Measurements from ENCODE around the gene ITGB5. TPM values are rescaled to one million over a fixed set of nuclear protein-coding genes. Genes with fewer than 3 reads are reported as not detected.

Gene ITGB5
- total RNA-seq, 1 donor from 2014 or later, result 63.3 TPM

DNA sequence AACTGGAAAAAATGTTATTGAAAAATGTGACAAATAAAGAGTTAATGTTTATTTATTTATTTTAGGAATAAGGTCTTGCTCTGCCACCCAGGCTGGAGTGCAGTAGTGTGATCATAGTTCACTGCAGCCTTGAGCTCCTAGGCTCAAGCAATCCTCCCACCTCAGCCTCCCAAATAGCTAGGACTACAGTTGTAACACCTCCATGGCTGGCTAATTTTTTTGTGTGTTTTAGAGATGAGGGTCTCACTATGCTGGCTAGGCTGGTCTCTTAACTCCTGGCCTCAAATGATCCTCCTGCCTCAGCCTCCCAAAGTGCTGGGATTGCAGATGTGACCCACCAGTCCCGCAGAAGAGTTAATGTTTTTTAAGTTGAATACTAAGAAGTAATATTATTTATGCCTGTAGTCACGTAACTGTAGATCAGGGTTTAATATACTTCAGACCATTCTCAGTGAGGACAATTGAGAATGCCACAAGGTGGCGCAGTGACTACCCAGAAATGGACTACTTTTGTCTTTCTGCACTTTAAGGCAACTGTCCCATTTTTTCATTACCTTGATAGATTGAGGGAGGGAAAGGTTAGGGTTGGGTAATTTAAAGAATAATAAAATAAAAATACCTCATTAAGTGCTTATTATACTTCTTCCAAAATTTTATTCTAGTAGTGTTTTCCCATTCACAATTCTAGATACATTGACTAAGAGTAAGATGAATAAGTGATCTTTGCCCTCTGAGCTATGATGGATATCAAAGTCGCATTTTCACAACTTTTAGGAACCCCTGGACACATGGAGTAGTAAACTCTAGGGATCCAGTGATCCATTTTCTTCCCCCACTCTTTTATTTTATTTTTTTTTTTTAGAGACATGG lies 41.4 kb upstream of the ITGB5 start:
- peak in 1 of 2 experiments; percentile 48 for DNase-seq (ENCODE audit: low spot score in 2 of 2, unreplicated experiment in 2 of 2)
- Mint-ChIP-seq H3K27ac (no peak overlapping the region), H3K4me3 (no peak overlapping the region), H3K36me3 (no peaks in the 10 kb centered on the region), H3K27me3 (ENCODE audit: low read depth) (peaks cover 33% of the 10 kb centered on the region), H3K9me3 (no peaks in the 10 kb centered on the region), H3K4me1 (peaks cover 17% of the 10 kb centered on the region)
- TF ChIP-seq, protein P1, sequence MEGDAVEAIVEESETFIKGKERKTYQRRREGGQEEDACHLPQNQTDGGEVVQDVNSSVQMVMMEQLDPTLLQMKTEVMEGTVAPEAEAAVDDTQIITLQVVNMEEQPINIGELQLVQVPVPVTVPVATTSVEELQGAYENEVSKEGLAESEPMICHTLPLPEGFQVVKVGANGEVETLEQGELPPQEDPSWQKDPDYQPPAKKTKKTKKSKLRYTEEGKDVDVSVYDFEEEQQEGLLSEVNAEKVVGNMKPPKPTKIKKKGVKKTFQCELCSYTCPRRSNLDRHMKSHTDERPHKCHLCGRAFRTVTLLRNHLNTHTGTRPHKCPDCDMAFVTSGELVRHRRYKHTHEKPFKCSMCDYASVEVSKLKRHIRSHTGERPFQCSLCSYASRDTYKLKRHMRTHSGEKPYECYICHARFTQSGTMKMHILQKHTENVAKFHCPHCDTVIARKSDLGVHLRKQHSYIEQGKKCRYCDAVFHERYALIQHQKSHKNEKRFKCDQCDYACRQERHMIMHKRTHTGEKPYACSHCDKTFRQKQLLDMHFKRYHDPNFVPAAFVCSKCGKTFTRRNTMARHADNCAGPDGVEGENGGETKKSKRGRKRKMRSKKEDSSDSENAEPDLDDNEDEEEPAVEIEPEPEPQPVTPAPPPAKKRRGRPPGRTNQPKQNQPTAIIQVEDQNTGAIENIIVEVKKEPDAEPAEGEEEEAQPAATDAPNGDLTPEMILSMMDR (IDR thresholded peaks at IDR 0.05; ENCODE audit: unreplicated experiment), result peak; percentile 60

DNA sequence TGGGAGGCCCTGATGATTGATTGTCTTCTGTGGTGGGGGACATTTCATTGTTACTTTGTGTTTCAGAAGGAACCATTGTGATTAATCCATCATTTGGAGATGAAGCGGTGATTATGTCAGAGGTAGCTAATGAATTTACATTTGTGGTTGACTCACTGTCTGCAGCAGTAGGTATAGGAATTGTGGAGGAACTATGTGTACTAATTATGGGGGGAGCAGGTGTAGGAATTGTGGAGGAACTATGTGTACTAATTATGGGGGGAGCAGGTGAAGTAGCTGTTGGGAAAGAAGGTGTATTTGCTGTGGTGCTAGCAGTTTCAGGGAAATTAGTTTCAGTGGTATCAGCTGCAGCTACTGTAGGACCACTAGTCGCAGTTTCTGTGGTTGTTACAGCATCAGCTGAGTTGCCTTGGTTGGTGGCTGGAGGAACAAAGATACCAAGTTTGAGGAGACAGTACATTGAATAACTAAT lies 40.4 kb upstream of the ITGB5 start:
- Mint-ChIP-seq H3K4me1 (peaks cover 17% of the 10 kb centered on the region), H3K36me3 (no peaks in the 10 kb centered on the region), H3K27me3 (ENCODE audit: low read depth) (peaks cover 37% of the 10 kb centered on the region), H3K27ac (no peak overlapping the region), H3K9me3 (no peaks in the 10 kb centered on the region), H3K4me3 (no peak overlapping the region)
- DNase-seq (ENCODE audit: low spot score in 2 of 2, unreplicated experiment in 2 of 2), result no peak
- TF ChIP-seq, protein P1 (IDR thresholded peaks at IDR 0.05; ENCODE audit: unreplicated experiment), result no peak

- Mint-ChIP-seq H3K36me3 (no peaks in the 10 kb centered on the region), H3K27ac (no peak overlapping the region), H3K9me3 (no peaks in the 10 kb centered on the region), H3K4me1 (peaks cover 17% of the 10 kb centered on the region), H3K27me3 (ENCODE audit: low read depth) (peaks cover 36% of the 10 kb centered on the region), H3K4me3 (no peak overlapping the region)
- TF ChIP-seq, protein P1 (IDR thresholded peaks at IDR 0.05; ENCODE audit: unreplicated experiment), result no peak
- no peak for DNase-seq (ENCODE audit: low spot score in 2 of 2, unreplicated experiment in 2 of 2)
Measured at GRCh38 chr3:124926426-124927101, 39.4 kb upstream of the ITGB5 start.

- Mint-ChIP-seq H3K36me3 (no peaks in the 10 kb centered on the region), H3K9me3 (no peaks in the 10 kb centered on the region), H3K27me3 (ENCODE audit: low read depth) (peaks cover 39% of the 10 kb centered on the region)
Measured at GRCh38 chr3:124924741-124925140, 37.6 kb upstream of the ITGB5 start.

GRCh38 chr3:124923833-124924232 lies 36.7 kb upstream of the ITGB5 start:
- peaks cover 12% of the 10 kb centered on the region for H3K4me1 Mint-ChIP-seq
- no peak overlapping the region for H3K27ac Mint-ChIP-seq
- peaks cover 39% of the 10 kb centered on the region for H3K27me3 Mint-ChIP-seq (ENCODE audit: low read depth)
- no peaks in the 10 kb centered on the region for H3K36me3 Mint-ChIP-seq
- H3K4me3 Mint-ChIP-seq, result no peak overlapping the region
- TF ChIP-seq, protein P1 (IDR thresholded peaks at IDR 0.05; ENCODE audit: unreplicated experiment), result no peak
- DNase-seq (ENCODE audit: low spot score in 2 of 2, unreplicated experiment in 2 of 2), result no peak
- H3K9me3 Mint-ChIP-seq, result no peaks in the 10 kb centered on the region

More at GRCh38 chr3:124924741-124925140, 37.6 kb upstream of the ITGB5 start:
- TF ChIP-seq, protein P1 (IDR thresholded peaks at IDR 0.05; ENCODE audit: unreplicated experiment), result no peak
- H3K4me1 Mint-ChIP-seq, result peaks cover 12% of the 10 kb centered on the region
- no peak for DNase-seq (ENCODE audit: low spot score in 2 of 2, unreplicated experiment in 2 of 2)
- no peak overlapping the region for H3K4me3 Mint-ChIP-seq
- H3K27ac Mint-ChIP-seq, result no peak overlapping the region
